DMS79 treated with DMSO at 0.1 percent for 48 hours (cell line): Measurements from ENCODE around the gene NASP.
A peak's percentile ranks its signal among the peaks of the same experiment; 100 is the strongest.

ENCODE experiments used
- DNase-seq: peaks from one replicate; lab custom pipeline; 2025; lab: John Stamatoyannopoulos, UW

NASP gene, protein sequence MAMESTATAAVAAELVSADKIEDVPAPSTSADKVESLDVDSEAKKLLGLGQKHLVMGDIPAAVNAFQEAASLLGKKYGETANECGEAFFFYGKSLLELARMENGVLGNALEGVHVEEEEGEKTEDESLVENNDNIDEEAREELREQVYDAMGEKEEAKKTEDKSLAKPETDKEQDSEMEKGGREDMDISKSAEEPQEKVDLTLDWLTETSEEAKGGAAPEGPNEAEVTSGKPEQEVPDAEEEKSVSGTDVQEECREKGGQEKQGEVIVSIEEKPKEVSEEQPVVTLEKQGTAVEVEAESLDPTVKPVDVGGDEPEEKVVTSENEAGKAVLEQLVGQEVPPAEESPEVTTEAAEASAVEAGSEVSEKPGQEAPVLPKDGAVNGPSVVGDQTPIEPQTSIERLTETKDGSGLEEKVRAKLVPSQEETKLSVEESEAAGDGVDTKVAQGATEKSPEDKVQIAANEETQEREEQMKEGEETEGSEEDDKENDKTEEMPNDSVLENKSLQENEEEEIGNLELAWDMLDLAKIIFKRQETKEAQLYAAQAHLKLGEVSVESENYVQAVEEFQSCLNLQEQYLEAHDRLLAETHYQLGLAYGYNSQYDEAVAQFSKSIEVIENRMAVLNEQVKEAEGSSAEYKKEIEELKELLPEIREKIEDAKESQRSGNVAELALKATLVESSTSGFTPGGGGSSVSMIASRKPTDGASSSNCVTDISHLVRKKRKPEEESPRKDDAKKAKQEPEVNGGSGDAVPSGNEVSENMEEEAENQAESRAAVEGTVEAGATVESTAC

DNA sequence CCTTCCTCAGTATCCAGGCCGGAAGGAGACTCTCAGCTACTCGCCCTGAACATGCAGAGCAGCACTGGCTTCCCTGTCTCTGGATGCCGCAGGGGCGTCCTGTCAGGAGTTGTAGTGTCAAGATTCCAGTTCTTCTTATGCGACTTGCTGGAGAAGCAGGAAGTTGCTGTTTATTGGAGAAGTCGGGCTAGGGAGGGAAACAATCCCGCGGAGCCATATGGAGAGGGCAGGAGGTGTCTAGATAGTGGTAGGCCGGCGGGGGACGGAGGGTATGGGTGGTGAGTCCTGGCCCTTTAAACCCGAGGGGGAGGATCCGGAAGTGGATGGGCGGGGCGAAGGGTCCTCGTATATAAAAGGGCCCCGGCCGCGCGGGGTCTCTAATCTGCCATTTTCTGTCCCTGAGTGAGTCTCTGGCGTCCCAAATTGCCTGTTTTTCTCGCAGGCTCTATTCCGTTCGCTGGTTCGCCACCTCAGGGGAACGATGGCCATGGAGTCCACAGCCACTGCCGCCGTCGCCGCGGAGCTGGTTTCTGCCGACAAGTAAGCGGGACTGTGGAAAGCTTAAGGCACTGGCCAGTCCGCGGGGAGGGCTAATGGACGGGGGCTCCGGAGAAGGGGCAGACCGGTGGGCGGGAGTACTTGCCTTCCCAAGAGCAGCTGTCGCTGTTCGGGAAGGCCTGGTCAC lies at the start of gene NASP:
Gene NASP, plus strand, starts transcription at position 376 of the 685 bp plus-strand sequence. Its CDS starts 106 bp downstream, at position 482.
- DNase-seq = peak; percentile 88

DNA sequence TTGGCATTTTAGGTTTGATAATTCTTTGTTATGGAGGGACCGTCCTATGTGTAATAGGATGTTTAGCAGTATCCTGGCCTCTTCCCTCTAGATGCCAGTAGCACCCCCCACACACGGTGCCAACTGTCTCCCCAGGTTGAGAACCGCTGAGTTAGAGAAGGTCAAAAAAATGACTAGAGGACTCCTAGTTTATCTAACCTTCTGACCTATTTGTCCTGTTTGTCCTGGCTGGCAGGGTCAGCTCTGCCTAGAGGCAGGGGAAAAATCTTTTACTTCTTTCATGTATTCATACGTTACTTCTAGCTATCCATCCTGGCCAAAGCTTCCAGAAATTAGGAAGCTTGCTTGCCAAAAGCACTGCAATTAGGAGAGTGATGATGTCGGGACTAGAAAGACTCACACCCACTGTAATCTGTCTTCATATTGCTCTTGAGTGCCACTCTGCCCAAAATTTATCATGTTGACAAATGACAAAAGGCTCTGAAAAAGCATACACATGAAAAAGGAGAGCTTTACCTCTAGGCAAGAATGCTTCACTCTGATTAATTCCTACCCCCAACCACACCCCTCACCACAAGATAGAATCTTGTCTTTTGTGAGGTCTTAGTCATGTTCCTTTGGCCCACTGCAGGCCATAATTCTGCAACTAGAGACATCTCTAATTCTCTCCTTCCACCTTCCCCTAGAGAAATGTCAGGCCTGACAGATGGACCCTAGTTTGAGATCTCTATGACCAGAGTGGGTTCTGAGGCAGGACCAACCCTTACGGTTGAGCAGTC lies 47.7 kb upstream of the NASP start:
- no peak for DNase-seq

DNA sequence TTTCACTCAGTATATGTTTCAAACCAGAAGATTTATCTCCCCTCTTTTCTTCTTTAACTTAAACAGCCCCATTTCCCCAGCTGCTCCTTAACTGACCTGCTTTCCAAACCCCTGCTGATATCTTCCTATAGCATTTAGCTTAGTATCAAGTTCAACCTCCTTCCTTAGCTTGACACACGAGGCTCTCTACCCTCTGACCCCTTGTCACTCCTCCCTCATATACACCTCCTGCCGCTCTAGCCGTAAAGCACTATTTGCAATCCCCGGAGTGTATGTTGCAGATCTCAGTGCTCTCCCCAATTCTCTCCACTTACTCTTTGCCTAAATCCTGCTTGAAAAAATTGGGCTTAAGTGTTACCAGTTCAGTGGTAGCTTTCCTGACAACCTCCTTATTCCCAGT lies 47.0 kb upstream of the NASP start:
- no peak for DNase-seq

DNA sequence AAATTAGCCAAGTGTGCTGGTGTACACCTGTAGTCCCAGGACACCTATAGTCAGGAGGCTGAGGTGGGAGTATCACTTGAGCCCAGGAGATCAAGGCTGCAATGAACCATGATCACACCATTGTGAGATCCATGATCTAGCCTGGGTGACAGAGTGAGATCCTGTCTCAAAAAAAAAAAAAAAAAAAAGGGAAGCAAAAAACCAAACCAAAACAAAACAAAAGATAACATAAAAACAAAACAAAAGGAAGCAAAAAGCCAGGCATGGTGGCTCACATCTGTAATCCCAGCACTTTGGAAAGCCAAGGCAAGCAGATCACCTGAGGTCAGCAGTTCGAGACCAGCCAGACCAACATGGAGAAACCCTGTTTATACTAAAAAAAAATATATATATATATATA lies 42.6 kb upstream of the NASP start:
- DNase-seq = no peak

DNA sequence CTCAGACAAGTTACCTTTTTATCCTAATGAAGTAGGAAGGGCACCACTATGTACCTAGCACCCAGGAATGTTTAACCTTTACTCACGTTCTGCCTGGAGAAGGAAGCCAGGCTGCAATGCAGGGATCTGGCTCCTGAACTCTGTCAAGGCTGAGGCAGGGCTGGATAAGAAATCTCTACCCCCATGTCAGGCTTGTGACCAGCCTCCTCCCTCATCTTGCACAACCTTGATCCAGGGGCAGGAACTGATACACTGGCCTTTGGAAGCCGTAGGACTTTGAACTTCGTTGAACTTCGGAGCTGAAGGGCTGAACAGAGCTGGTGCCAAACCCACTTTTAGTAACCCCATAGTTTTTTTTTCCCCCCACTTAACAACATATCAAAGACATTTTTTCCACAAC lies 41.2 kb upstream of the NASP start:
- DNase-seq = no peak

DNA sequence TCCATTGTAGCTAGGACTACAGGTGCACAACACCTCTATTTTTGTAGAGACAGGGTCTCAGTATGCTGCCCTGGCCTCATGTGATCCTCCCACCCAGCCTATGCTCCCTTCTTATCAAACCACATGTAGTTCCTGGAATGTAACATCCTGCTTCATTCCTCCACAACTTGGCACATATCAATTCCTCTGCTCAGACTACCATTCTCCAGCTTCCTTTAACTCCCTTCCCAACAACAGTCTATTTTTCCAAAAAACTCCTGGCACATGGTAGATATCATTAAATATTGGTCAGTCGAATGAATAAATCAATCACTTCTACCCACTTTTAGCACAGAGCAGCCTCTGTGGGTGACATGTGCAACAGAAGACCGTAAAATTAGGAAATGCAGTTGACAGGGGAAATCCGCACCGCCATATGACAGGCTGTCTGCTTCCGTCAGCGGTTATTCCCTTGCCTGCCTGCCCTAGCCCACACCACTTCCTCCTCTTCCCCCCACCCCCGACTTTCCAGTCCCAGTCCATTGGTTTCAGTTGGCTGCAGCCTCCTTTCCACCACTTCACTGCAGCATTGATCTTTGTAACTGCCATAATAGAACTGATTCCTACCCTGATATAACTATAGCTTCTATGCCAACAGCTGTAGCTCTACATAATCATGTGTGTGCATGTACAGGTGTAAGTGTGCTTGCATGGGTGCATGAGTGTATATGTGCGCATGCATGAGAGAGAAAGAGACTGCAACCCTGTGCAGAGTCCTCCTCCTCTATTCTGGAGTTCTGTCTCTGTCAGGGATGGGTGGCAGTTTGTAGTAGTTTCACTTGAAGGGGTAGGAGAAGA lies 40.0 kb upstream of the NASP start:
- DNase-seq = no peak

DNA sequence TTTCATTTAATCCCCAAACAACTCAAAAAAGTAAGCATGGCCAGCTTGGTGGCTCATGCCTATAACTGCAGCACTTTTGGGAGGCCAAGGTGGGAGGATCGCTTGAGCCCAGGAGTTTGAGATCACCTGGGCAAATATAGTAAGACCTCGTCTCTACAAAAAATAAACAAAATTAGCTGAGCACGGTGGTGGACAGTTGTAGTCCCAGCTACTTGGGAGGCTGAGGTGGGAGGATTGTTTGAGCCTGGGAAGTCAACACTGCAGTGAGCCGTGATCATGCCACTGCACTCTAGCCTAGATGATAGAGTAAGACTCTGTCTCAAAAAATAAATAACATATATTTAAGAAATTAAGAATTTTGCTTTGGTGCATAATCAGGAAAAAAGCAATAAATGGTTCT lies 39.3 kb upstream of the NASP start:
- no peak for DNase-seq

DNA sequence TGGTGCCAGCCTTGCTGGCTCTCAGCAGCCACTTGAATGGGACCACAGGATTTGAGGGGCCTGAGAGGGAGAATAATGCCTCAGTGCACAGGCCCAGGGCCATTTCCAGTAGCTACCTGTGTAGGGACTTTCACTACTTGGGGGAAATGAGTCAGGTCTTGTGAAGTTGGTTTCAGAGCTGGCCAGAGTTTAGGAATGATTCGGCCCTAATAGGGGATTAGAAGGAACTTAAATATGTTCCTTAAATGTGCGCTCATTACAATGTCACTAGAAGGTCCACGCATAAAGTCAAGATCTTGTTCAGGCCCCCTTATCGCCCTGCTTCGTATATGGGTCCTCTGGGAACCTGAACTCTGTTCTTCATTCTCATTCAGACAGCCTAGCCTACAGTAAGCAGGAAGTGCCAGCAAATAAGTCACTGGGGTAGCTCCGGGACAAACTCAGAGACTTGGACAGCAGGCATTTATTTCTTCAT lies 38.8 kb upstream of the NASP start:
- DNase-seq = no peak

DNA sequence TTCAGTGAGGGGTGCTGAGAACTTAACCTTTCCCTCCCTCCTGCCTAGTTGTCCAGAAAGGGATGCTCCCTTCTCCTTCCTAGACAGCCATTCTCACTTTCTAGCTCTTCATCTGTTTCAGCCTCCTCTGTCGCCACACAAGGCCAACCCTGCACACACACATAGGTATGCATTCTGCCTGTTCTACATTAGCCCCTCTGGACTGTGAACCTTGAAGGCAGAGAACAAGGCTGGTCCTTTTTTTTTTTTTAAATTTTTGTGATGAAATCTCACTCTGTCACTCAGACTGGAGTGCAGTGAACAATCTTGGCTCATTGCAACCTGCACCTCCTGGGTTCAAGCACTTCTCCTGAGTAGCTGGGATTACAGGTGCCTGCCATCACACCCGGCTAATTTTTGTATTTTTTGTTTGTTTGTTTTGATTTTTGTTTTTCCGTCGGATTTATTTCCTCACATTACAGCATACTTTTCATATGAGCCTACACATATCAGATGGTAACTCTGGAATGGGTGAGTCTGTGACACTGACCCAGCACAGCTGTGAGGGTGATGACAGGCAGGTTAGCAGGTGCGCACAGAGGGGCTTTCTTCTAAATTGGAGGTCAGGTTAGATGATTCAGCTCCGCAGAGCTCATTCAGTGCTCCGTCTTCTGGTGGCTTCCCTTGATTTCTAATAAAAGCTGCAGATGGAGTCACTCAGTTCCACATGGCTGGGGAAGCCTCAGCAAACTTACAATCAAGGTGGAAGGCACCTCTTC lies 38.1 kb upstream of the NASP start:
- DNase-seq = no peak

DNA sequence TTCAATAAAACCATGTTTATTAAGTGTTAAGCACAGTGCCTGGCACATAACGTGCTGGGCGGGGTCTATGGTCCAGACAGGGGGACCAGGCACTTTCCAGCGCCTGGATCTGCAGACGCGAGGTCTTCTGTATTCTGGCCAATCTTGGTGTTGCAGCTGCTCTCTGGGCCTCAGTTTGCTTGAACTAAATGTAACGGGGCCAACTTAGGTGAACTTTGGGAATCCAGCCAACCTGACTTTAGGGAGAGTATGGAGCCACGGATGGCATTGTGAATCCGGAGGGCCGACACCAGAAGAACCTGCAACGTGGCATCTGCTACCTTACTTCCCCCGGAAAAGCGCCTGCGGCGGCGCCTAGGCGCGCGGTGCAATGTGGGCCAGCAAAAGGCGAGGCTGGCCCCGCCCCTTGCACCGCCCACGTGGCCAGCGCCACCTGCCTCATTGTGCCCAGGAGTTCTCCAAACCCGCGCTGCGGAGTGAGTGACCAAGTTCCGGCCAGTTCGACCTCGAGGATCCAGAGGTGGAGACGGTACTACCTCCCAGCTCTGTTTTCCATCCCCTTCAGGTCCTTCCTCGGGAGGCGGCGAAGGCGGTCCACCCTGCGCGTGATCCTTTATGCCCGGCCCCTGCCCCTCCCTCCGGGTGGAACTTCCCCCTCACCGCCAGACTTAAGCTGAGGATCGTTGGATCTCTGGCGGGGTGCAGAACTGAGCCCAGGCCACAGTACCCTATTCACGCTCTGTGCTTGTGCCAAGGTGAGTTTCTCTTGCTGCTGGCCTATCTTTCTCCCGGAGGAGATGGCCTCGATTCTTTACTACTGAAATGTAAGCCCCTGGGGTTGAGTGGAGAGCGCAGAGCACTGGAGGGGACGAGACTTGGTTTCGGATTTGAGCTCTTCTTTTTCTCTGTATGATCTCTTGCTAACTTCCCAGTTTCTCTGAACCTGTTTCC lies 33.2 kb upstream of the NASP start, which contains the start of gene AKR1A1:
Gene AKR1A1, plus strand, starts transcription at position 426 of the 951 bp plus-strand sequence. CDS start 10,969 bp downstream, outside the sequence.
- peak; percentile 95 for DNase-seq

DNA sequence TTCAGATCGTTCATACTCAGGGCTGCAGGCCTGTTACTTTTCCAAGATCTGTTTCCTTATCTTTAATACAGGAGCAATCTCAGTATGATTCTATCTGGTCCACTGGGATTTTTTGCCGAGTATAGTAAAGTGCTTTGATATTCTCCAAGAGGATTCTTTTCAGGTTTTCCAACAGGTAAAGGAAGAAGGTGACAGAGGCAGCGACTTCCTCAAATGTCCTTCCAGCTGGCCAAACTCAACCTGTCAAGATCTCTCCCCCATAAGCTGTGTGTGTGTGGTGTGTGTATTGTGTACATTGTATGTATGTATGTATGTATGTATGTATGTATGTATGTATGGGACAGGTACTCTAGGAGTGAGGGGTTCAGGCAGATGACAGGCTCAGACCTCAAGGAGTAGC lies 32.2 kb upstream of the NASP start:
- DNase-seq = no peak

DNA sequence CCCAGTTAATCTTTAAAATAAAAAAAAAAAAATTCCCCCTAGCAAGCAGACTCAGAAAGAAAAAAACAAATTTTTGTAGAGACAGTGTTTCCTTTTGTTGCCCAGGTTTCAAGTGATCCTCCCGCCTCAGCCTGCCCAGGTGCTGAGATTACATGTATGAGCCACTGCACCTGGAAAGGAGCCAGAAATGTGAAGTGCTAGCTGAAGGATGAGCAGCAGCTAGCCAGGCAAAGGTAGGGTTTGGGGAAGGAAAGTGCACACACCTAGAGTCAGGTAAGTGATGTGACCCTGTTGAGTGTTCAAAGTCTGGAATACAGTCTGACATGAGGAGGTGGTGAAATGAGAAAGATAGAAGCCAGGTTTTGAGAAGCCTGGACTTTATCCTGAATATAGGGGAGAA lies 31.5 kb upstream of the NASP start:
- peak; percentile 92 for DNase-seq

DNA sequence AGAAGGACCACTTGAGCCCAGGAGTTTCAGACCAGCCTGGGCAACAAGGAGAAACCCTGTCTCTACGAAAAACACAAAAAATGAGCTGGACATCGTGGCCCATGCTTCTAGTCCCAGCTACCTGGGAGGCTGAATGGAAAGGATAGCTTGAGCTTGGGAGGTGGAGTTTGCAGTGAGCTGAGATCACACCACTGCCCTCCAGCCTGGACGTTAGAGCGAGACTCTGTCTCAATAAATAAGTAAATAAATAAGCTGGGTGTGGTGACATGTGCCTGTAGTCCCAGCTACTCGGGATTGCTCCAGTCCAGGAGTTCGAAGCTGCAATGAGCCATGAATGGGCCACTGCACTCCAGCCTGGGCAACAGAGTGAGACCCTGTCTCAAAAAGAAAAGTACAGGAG lies 29.6 kb upstream of the NASP start:
- DNase-seq = no peak

DNA sequence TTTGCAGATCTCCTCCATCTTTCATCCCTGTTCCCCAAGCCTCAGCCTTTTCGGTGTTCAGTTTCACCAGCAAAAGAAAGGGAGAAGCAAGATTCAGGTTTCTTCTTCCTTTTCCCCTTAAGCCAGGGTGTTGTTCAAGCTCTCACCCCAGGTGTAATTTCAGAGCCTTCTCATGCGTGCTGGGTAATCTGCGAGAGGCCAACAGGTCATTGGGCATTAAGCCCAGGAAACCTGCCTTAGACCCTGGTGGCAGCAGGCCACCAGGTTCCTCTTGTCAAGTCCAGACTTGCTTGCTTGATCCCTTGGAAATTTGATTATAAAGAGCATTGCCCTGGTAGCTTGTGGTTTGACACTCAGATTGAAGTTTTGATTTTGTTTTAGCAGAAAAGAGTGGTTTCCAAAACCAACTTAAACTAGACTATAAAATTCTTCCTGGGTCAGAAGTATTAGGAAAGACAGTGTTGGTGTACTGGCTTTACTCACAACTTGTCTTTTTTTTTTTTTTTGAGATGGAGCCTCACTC lies 26.4 kb upstream of the NASP start:
- DNase-seq = peak; percentile 83

DNA sequence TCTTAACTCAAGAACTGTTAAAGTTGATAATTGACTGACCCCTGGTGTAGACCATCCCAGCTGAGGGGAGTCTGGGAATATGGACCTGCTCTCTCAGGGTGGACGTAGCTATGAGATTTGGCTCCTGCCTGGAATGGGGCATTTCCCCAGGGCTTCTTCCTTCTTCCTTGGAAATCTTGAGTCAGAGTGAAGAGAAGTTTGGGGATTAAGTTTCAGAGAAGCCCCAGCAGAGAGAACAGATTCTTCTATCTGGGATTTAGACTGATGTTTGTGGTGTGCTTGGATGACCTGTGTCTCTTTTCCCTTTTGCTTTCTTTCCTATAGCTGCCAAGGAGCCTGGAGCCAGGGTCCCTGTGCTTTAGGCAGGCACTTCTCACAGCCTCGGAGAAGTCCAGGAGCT lies 20.0 kb upstream of the NASP start:
- no peak for DNase-seq

DNA sequence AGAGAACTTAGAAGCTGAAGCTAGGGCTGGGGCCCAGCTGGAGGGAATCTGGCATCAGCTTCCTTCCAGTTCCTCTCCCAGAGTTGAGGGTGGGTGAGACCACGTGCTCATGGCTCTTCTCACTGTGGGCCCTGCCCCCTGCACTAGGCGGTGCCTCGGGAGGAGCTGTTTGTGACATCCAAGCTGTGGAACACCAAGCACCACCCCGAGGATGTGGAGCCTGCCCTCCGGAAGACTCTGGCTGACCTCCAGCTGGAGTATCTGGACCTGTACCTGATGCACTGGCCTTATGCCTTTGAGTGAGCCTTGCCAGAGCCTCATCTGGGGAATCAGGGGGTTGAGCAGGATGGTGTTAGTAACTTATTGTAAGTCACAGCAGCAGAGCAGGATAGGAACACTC lies 17.1 kb upstream of the NASP start:
- DNase-seq = no peak

DNA sequence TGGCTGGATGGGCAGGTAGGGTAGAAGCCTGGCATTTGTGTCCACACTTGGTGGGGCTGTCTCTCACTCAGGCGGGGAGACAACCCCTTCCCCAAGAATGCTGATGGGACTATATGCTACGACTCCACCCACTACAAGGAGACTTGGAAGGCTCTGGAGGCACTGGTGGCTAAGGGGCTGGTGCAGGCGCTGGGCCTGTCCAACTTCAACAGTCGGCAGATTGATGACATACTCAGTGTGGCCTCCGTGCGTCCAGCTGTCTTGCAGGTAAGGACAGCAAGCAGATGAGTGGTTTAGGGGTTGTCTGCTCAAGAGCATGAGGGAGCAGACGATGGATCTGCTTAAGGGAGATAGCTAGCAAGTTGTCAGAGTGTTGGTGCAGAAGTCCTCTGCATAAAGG lies 15.9 kb upstream of the NASP start:
- DNase-seq = no peak

DNA sequence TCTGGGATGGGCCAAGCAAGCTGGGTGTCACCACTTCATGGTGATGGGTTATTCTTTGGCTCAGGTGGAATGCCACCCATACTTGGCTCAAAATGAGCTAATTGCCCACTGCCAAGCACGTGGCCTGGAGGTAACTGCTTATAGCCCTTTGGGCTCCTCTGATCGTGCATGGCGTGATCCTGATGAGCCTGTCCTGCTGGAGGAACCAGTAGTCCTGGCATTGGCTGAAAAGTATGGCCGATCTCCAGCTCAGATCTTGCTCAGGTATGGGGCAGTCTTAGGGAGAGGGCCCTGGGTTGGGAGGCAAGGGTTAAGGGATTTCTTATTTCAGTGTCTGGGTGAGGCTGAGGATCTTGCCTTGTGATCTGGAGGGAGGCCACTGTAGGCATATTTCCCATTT lies 15.4 kb upstream of the NASP start:
- no peak for DNase-seq

DNA sequence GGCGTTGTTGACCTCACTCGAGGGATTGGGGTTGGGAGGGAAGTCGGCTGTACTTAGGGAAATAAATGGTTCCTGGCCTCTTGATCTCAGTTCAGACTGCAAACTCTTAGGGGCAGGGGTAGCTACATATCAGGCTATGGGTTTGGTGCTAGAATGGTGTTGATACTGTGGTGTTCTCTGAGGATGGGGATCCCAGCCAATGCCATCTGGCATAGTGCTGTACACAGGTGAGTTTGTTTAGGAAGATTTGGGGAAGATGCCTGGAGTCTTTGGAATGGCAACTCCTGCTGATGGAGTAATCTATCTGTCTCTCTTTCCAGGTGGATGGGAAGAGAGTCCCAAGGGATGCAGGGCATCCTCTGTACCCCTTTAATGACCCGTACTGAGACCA lies 14.3 kb upstream of the NASP start:
- no peak for DNase-seq
